K562 (cell line): ENCODE results near the gene EGFL6. TPM values are rescaled to one million over a fixed set of nuclear protein-coding genes. Genes with fewer than 3 reads are reported as not detected.

Source experiments
- BHLHE40 ChIP-seq: IDR thresholded peaks from 2 replicates; pipeline ENCODE4 v1.6.1; 2011; ENCODE audit warnings: low read length, improper control_type of control experiment
- CC2D1A ChIP-seq: fragments of 450-650 bp; IDR thresholded peaks from 2 replicates; pipeline ENCODE4 v1.6.1; 2017; ENCODE audit warnings: mild to moderate bottlenecking
- CHD2 ChIP-seq: IDR thresholded peaks from 2 replicates; pipeline ENCODE4 v1.6.1; 2011; ENCODE audit warnings: low read depth, low read length
- CHD7 ChIP-seq: fragments of 200-600 bp; sonication (generic); IDR thresholded peaks from one replicate; pipeline ENCODE4 v1.6.1; 2012; ENCODE audit warnings: mild to moderate bottlenecking, low read depth, low read length, inconsistent platforms
- CREB3L1 ChIP-seq: fragments of 450-650 bp; IDR thresholded peaks from 2 replicates; pipeline ENCODE4 v1.6.1; 2014; ENCODE audit warnings: low read depth, mild to moderate bottlenecking, moderate library complexity, borderline replicate concordance
- FOS ChIP-seq: IDR thresholded peaks from 3 replicates; pipeline ENCODE4 v1.6.1; 2011; ENCODE audit not compliant: insufficient read length; ENCODE audit errors: extremely low read depth
- FOSL1 ChIP-seq: fragments of 200-800 bp; sonication (Bioruptor generic); conservative IDR thresholded peaks from 2 replicates; pipeline ENCODE4 v1.6.1; 2016; ENCODE audit warnings: missing genetic modification characterization, missing compliant biosample characterization
- KLF10 ChIP-seq: fragments of 250-450 bp; sonication (Bioruptor Pico); IDR thresholded peaks from 2 replicates; pipeline ENCODE4 v1.6.1; 2021; ENCODE audit warnings: matching md5 sums
- L3MBTL2 ChIP-seq: fragments of 450-650 bp; IDR thresholded peaks from 2 replicates; pipeline ENCODE4 v1.6.1; 2016; ENCODE audit warnings: mild to moderate bottlenecking, moderate library complexity
- MBD1 ChIP-seq: fragments of 250-450 bp; sonication (Bioruptor Pico); IDR thresholded peaks from 2 replicates; pipeline ENCODE4 v1.8.0; 2022; ENCODE audit warnings: inconsistent platforms
- SMARCE1 ChIP-seq: fragments of 450-650 bp; IDR thresholded peaks from 2 replicates; pipeline ENCODE4 v1.7.1; 2016; ENCODE audit warnings: mild to moderate bottlenecking
- SP1 ChIP-seq: sonication (generic); formaldehyde crosslinking; IDR thresholded peaks from 2 replicates; pipeline ENCODE4 v1.8.1; 2022; ENCODE audit warnings: mild to moderate bottlenecking, missing genetic modification reagents
- TRIM28 ChIP-seq: fragments of 450-650 bp; IDR thresholded peaks from 2 replicates; pipeline ENCODE4 v1.6.1; 2017
- ZBTB12 ChIP-seq: fragments of 250-450 bp; sonication (Bioruptor Pico); IDR thresholded peaks from 2 replicates; pipeline ENCODE4 v1.4.0; 2020
- polyA plus RNA-seq, 8 experiments: library from polyadenylated mRNA; depleted of rRNA in 4 of 8; stranded (reverse) in 5 of 8; unstranded in 3 of 8; fragments of >200 nt; fragmentation: Nextera tagmentation in 2 of 8; fragmentation: Illumina TruSeq in 1 of 8; extraction: Ambion mirVana in 2 of 8; extraction: Trizol in 1 of 8; gene quantifications; 2 replicates each; pipeline versions ENCODE4 v1.2.1 to v1.2.3, GENCODE V29; 2011 to 2014; ENCODE audit warnings: inconsistent platforms in 1 of 8, missing spikeins in 1 of 8
- total RNA-seq, 7 experiments: library from RNA; depleted of rRNA in 6 of 7; stranded (reverse); fragments of >200 nt in 6 of 7; fragmentation: Illumina TruSeq in 2 of 7; extraction: Trizol in 2 of 7; gene quantifications; 2 replicates each; pipeline versions ENCODE4 v1.2.1 to v1.2.3, GENCODE V29; 2011 to 2021; ENCODE audit warnings: low replicate concordance in 1 of 7

EGFL6 gene
- total and polyA plus RNA-seq, 9 of the 15 experiments (the other 6 are each of a cell fraction or from before 2014, with no cell fraction given): 0.01 TPM; not detected in 8

- no peak for TF ChIP-seq CHD2
- 0 out of 2 replicates have a peak, but pooled peaks have one; percentile 16 for TF ChIP-seq TRIM28
- TF ChIP-seq FOSL1 (tag): peak; percentile 75
- no peak for TF ChIP-seq MBD1 (CRISPR knock-in tag)
- no peak for TF ChIP-seq CC2D1A
- no peak for TF ChIP-seq CHD7
- peak; percentile 60 for TF ChIP-seq L3MBTL2
- no peak for TF ChIP-seq FOS
- TF ChIP-seq SMARCE1: peak; percentile 43; the same call in 1 of the 2 replicates
- no peak for TF ChIP-seq KLF10 (CRISPR knock-in tag)
- TF ChIP-seq CREB3L1: no peak
- no peak for TF ChIP-seq SP1 (CRISPR knock-in tag)
- TF ChIP-seq BHLHE40: peak; percentile 75
- TF ChIP-seq ZBTB12: no peak
These were observed 99.9 kb downstream of the EGFL6 start (continued) for GRCh38 chrX:13669246-13669737.
